ENCODE measurements around the gene CTSZ. TPM values are rescaled to one million over a fixed set of nuclear protein-coding genes. Genes with fewer than 3 reads are reported as not detected.

CTSZ gene
- total and polyA plus RNA-seq, 2 of the 8 experiments (the other 6 are each of a cell fraction or from before 2014, with no cell fraction given) = 32.8 to 34.0 TPM

GRCh38 chr20:58970146-58970545, 36.9 kb downstream of the CTSZ start (continued):
- TF ChIP-seq, protein P1, sequence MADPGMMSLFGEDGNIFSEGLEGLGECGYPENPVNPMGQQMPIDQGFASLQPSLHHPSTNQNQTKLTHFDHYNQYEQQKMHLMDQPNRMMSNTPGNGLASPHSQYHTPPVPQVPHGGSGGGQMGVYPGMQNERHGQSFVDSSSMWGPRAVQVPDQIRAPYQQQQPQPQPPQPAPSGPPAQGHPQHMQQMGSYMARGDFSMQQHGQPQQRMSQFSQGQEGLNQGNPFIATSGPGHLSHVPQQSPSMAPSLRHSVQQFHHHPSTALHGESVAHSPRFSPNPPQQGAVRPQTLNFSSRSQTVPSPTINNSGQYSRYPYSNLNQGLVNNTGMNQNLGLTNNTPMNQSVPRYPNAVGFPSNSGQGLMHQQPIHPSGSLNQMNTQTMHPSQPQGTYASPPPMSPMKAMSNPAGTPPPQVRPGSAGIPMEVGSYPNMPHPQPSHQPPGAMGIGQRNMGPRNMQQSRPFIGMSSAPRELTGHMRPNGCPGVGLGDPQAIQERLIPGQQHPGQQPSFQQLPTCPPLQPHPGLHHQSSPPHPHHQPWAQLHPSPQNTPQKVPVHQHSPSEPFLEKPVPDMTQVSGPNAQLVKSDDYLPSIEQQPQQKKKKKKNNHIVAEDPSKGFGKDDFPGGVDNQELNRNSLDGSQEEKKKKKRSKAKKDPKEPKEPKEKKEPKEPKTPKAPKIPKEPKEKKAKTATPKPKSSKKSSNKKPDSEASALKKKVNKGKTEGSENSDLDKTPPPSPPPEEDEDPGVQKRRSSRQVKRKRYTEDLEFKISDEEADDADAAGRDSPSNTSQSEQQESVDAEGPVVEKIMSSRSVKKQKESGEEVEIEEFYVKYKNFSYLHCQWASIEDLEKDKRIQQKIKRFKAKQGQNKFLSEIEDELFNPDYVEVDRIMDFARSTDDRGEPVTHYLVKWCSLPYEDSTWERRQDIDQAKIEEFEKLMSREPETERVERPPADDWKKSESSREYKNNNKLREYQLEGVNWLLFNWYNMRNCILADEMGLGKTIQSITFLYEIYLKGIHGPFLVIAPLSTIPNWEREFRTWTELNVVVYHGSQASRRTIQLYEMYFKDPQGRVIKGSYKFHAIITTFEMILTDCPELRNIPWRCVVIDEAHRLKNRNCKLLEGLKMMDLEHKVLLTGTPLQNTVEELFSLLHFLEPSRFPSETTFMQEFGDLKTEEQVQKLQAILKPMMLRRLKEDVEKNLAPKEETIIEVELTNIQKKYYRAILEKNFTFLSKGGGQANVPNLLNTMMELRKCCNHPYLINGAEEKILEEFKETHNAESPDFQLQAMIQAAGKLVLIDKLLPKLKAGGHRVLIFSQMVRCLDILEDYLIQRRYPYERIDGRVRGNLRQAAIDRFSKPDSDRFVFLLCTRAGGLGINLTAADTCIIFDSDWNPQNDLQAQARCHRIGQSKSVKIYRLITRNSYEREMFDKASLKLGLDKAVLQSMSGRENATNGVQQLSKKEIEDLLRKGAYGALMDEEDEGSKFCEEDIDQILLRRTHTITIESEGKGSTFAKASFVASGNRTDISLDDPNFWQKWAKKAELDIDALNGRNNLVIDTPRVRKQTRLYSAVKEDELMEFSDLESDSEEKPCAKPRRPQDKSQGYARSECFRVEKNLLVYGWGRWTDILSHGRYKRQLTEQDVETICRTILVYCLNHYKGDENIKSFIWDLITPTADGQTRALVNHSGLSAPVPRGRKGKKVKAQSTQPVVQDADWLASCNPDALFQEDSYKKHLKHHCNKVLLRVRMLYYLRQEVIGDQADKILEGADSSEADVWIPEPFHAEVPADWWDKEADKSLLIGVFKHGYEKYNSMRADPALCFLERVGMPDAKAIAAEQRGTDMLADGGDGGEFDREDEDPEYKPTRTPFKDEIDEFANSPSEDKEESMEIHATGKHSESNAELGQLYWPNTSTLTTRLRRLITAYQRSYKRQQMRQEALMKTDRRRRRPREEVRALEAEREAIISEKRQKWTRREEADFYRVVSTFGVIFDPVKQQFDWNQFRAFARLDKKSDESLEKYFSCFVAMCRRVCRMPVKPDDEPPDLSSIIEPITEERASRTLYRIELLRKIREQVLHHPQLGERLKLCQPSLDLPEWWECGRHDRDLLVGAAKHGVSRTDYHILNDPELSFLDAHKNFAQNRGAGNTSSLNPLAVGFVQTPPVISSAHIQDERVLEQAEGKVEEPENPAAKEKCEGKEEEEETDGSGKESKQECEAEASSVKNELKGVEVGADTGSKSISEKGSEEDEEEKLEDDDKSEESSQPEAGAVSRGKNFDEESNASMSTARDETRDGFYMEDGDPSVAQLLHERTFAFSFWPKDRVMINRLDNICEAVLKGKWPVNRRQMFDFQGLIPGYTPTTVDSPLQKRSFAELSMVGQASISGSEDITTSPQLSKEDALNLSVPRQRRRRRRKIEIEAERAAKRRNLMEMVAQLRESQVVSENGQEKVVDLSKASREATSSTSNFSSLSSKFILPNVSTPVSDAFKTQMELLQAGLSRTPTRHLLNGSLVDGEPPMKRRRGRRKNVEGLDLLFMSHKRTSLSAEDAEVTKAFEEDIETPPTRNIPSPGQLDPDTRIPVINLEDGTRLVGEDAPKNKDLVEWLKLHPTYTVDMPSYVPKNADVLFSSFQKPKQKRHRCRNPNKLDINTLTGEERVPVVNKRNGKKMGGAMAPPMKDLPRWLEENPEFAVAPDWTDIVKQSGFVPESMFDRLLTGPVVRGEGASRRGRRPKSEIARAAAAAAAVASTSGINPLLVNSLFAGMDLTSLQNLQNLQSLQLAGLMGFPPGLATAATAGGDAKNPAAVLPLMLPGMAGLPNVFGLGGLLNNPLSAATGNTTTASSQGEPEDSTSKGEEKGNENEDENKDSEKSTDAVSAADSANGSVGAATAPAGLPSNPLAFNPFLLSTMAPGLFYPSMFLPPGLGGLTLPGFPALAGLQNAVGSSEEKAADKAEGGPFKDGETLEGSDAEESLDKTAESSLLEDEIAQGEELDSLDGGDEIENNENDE (IDR thresholded peaks at IDR 0.05; ENCODE audit: insufficient replicate concordance, low read length) = no peak
- TF ChIP-seq CREB1 (IDR thresholded peaks at IDR 0.05) (no peak), RNF2 (IDR thresholded peaks at IDR 0.05; ENCODE audit: borderline replicate concordance, low read depth, low read length, missing control alignments, poor library complexity, severe bottlenecking) (no peak), CHD1 (IDR thresholded peaks at IDR 0.05; ENCODE audit: low read depth, low read length) (no peak)
- TF ChIP-seq, protein P2, sequence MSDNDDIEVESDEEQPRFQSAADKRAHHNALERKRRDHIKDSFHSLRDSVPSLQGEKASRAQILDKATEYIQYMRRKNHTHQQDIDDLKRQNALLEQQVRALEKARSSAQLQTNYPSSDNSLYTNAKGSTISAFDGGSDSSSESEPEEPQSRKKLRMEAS (IDR thresholded peaks at IDR 0.05) = no peak
- TF ChIP-seq, protein P3, sequence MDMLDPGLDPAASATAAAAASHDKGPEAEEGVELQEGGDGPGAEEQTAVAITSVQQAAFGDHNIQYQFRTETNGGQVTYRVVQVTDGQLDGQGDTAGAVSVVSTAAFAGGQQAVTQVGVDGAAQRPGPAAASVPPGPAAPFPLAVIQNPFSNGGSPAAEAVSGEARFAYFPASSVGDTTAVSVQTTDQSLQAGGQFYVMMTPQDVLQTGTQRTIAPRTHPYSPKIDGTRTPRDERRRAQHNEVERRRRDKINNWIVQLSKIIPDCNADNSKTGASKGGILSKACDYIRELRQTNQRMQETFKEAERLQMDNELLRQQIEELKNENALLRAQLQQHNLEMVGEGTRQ (IDR thresholded peaks at IDR 0.05; ENCODE audit: low read length) = no peak

Measured in H1 (cell line).